ENCODE data around the gene DAP.

DNA sequence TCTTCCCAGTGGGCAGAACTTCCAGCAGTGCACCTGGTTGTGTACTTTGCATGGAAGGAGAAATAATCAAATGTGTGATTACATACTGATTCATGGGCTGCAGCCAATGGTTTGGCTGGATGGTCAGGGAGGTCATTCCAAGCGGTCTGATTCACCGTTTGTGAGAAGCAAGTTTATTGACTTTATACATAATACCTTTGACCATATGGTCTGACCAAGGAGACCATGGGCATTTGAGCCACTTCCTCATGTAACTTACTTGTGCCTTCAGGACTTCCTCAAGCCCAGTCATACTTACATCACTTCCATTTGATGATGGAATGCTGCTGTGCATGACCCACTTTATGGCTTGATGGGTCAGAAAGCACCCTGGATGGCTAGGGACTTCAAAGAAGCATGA lies 41.1 kb downstream of the DAP start:
- TF ChIP-seq, protein P1, sequence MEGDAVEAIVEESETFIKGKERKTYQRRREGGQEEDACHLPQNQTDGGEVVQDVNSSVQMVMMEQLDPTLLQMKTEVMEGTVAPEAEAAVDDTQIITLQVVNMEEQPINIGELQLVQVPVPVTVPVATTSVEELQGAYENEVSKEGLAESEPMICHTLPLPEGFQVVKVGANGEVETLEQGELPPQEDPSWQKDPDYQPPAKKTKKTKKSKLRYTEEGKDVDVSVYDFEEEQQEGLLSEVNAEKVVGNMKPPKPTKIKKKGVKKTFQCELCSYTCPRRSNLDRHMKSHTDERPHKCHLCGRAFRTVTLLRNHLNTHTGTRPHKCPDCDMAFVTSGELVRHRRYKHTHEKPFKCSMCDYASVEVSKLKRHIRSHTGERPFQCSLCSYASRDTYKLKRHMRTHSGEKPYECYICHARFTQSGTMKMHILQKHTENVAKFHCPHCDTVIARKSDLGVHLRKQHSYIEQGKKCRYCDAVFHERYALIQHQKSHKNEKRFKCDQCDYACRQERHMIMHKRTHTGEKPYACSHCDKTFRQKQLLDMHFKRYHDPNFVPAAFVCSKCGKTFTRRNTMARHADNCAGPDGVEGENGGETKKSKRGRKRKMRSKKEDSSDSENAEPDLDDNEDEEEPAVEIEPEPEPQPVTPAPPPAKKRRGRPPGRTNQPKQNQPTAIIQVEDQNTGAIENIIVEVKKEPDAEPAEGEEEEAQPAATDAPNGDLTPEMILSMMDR (IDR thresholded peaks at IDR 0.05), result no peak
- TF ChIP-seq POLR2A (IDR thresholded peaks at IDR 0.05) (no peak), POLR2AphosphoS5 (IDR thresholded peaks at IDR 0.05; ENCODE audit: insufficient read depth in 1 of 2, low read depth in 1 of 2) (no peak)
